DOHH2 (cell line): ENCODE results near the gene RASA3.

Experiments
- H3F3A ChIP-seq: fragments of 200-600 bp; sonication (generic), shearing (Covaris generic); 2 replicates; pipeline ENCODE4 v1.6.0; 2016; ENCODE audit warnings: antibody characterized with exemption, mild to moderate bottlenecking; ENCODE audit not compliant: control insufficient read depth, insufficient read depth
- H3K27ac ChIP-seq: fragments of 200-600 bp; sonication (generic); 2 replicates; pipeline ENCODE4 v1.5.1; 2014; ENCODE audit warnings: low read depth, mild to moderate bottlenecking, low read length, moderate library complexity
- H3K27me3 ChIP-seq: fragments of 200-600 bp; sonication (generic); 2 replicates; pipeline ENCODE4 v1.6.1; 2014; ENCODE audit warnings: mild to moderate bottlenecking, low read length, mixed read lengths; ENCODE audit not compliant: control insufficient read depth
- H3K36me3 ChIP-seq: fragments of 200-600 bp; sonication (generic); 2 replicates; pipeline ENCODE4 v1.6.1; 2014; ENCODE audit warnings: mild to moderate bottlenecking, low read length, moderate library complexity, mixed read lengths; ENCODE audit not compliant: control insufficient read depth
- H3K4me1 ChIP-seq: fragments of 200-600 bp; sonication (generic); 2 replicates; pipeline ENCODE4 v1.6.1; 2014; ENCODE audit warnings: mild to moderate bottlenecking, low read length, mixed read lengths; ENCODE audit not compliant: control insufficient read depth
- H3K4me2 ChIP-seq: fragments of 200-600 bp; sonication (generic); 2 replicates; pipeline ENCODE4 v1.6.0; 2014; ENCODE audit warnings: mild to moderate bottlenecking, low read length, moderate library complexity
- H3K4me3 ChIP-seq: fragments of 200-600 bp; sonication (generic); 2 replicates; pipeline ENCODE4 v1.5.1; 2014; ENCODE audit warnings: mild to moderate bottlenecking, low read length, mixed read lengths
- H3K79me2 ChIP-seq: fragments of 200-600 bp; sonication (generic); 2 replicates; pipeline ENCODE4 v1.6.1; 2014; ENCODE audit warnings: mild to moderate bottlenecking, low read length, mixed read lengths; ENCODE audit not compliant: control insufficient read depth
- H3K9me2 ChIP-seq: fragments of 200-600 bp; sonication (generic); replicated peaks from 2 replicates; pipeline ENCODE4 v1.6.1; 2014; ENCODE audit warnings: mild to moderate bottlenecking, low read length, mixed read lengths; ENCODE audit not compliant: control insufficient read depth
- H3K9me3 ChIP-seq: fragments of 200-600 bp; sonication (generic); 2 replicates; pipeline ENCODE4 v1.6.1; 2014; ENCODE audit warnings: antibody characterized with exemption, low read length, mixed read lengths; ENCODE audit not compliant: control insufficient read depth, insufficient read depth
- H4K20me1 ChIP-seq: fragments of 200-600 bp; sonication (generic); 2 replicates; pipeline ENCODE4 v1.6.0; 2014; ENCODE audit warnings: low read depth, mild to moderate bottlenecking, antibody characterized with exemption, low read length, moderate library complexity; ENCODE audit not compliant: control insufficient read depth, insufficient read depth
- CTCF ChIP-seq: fragments of 200-600 bp; sonication (generic); IDR thresholded peaks from one replicate; pipeline ENCODE4 v1.5.1; 2014; ENCODE audit warnings: antibody characterized with exemption, mild to moderate bottlenecking, low read depth, low read length; ENCODE audit not compliant: poor library complexity, severe bottlenecking
- EZH2phosphoT487 ChIP-seq: fragments of 200-600 bp; sonication (generic); IDR thresholded peaks from 2 replicates; pipeline ENCODE4 v1.6.1; 2017; ENCODE audit warnings: borderline replicate concordance, mild to moderate bottlenecking, antibody characterized with exemption, low read length, moderate library complexity, mixed read lengths

RASA3 gene

GRCh38 chr13:113958373-113958772 lies 174.1 kb downstream of the RASA3 start:
- TF ChIP-seq CTCF (no peak), EZH2phosphoT487 (no peak)
- Histone ChIP-seq H3K4me3 (no peak overlapping the region), H4K20me1 (no peaks in the 10 kb centered on the region), H3K4me2 (no peak overlapping the region), H3K27ac (no peak overlapping the region), H3K9me3 (peaks cover 25% of the 10 kb centered on the region), H3K9me2 (no peaks in the 10 kb centered on the region), H3K4me1 (no peaks in the 10 kb centered on the region), H3K36me3 (no peaks in the 10 kb centered on the region), H3F3A (no peaks in the 10 kb centered on the region), H3K79me2 (no peaks in the 10 kb centered on the region), H3K27me3 (no peaks in the 10 kb centered on the region)

GRCh38 chr13:113956571-113956970 lies 175.9 kb downstream of the RASA3 start:
- Histone ChIP-seq H3K4me1 (no peaks in the 10 kb centered on the region), H3K9me2 (no peaks in the 10 kb centered on the region), H3K9me3 (peaks cover 22% of the 10 kb centered on the region), H3K36me3 (no peaks in the 10 kb centered on the region), H3F3A (no peaks in the 10 kb centered on the region), H3K4me2 (no peak overlapping the region), H3K79me2 (no peaks in the 10 kb centered on the region), H3K27me3 (no peaks in the 10 kb centered on the region), H4K20me1 (no peaks in the 10 kb centered on the region), H3K27ac (no peak overlapping the region), H3K4me3 (no peak overlapping the region)
- no peak for TF ChIP-seq EZH2phosphoT487
- no peak for TF ChIP-seq CTCF

GRCh38 chr13:113955691-113956090 lies 176.7 kb downstream of the RASA3 start:
- no peaks in the 10 kb centered on the region for H3K36me3 ChIP-seq
- no peaks in the 10 kb centered on the region for H3K79me2 ChIP-seq
- no peaks in the 10 kb centered on the region for H4K20me1 ChIP-seq
- peaks cover 22% of the 10 kb centered on the region for H3K9me3 ChIP-seq
- no peak overlapping the region for H3K4me2 ChIP-seq
- H3K4me1 ChIP-seq, result no peaks in the 10 kb centered on the region
- no peak overlapping the region for H3K27ac ChIP-seq
- no peaks in the 10 kb centered on the region for H3K9me2 ChIP-seq
- no peaks in the 10 kb centered on the region for H3F3A ChIP-seq
- no peak overlapping the region for H3K4me3 ChIP-seq
- TF ChIP-seq EZH2phosphoT487, result no peak
- TF ChIP-seq CTCF, result no peak
- no peaks in the 10 kb centered on the region for H3K27me3 ChIP-seq

GRCh38 chr13:113955235-113955634 lies 177.2 kb downstream of the RASA3 start:
- no peak for TF ChIP-seq CTCF
- TF ChIP-seq EZH2phosphoT487, result no peak
- Histone ChIP-seq H3K27ac (no peak overlapping the region), H3K27me3 (no peaks in the 10 kb centered on the region), H3K9me2 (no peaks in the 10 kb centered on the region), H3K4me1 (no peaks in the 10 kb centered on the region), H3K4me3 (no peak overlapping the region), H3K79me2 (no peaks in the 10 kb centered on the region), H3K4me2 (no peak overlapping the region), H3F3A (no peaks in the 10 kb centered on the region), H4K20me1 (no peaks in the 10 kb centered on the region), H3K36me3 (no peaks in the 10 kb centered on the region), H3K9me3 (peaks cover 19% of the 10 kb centered on the region)
